ENCODE measurements around the gene CKS1B. TPM values are rescaled to one million over a fixed set of nuclear protein-coding genes. Genes with fewer than 3 reads are reported as not detected.
A peak's percentile ranks its signal among the peaks of the same experiment; 100 is the strongest.
"Not testable (repeated sequence)": the region's sequence is repeated elsewhere in the genome, so short reads cannot be mapped to it uniquely, and the experiment has no call there.

Gene CKS1B
- total RNA-seq, 2 donors from 2014 or later = 33.5 to 47.5 TPM

- not testable (repeated sequence) for H3K36me3 ChIP-seq; H3K4me3 ChIP-seq; DNase-seq (ENCODE audit: low spot score); H3K27me3 ChIP-seq (replicated peaks; ENCODE audit: insufficient read depth); H3K9me3 ChIP-seq
- Histone ChIP-seq H3K4me1 (replicated peaks) (peaks cover 11% of the 10 kb centered on the region), H3K27ac (peak overlapping the region in 1 of 2 donors; percentile 46)
- WGBS = 62% methylated on average over 13 of the region's 13 CpGs
- TF ChIP-seq CTCF (IDR thresholded peaks at IDR 0.05) = peak in 3 of 4 experiments; percentile 23 to 54 (median 41)
- TF ChIP-seq POLR2AphosphoS5 (IDR thresholded peaks at IDR 0.05) = peak; percentile 69
- intact Hi-C loops (cut with DNase I) = loop anchor here (5.0 kb wide), 1 partner anchor 33 kb away; the partner anchor contains the start of gene PYGO2
Measured at GRCh38 chr1:154995301-154995983, 21.0 kb downstream of the CKS1B start.

GRCh38 chr1:154996966-154997701, 22.7 kb downstream of the CKS1B start:
- no peak for DNase-seq (ENCODE audit: low spot score)
- H3K27ac ChIP-seq = no peak overlapping the region
- intact Hi-C loops (cut with DNase I) = loop anchor here (5.0 kb wide), 1 partner anchor 35 kb away; the partner anchor contains the start of gene PYGO2

GRCh38 chr1:154998201-154998780, 23.8 kb downstream of the CKS1B start:
- no peak for TF ChIP-seq CTCF (IDR thresholded peaks at IDR 0.05)
- TF ChIP-seq POLR2A (IDR thresholded peaks at IDR 0.05) = no peak
- TF ChIP-seq POLR2AphosphoS5 (IDR thresholded peaks at IDR 0.05) = no peak
- H3K9me3 ChIP-seq = no peaks in the 10 kb centered on the region
- H3K27me3 ChIP-seq (replicated peaks; ENCODE audit: insufficient read depth) = no peaks in the 10 kb centered on the region
- H3K27ac ChIP-seq = no peak overlapping the region
- peaks cover 11% of the 10 kb centered on the region for H3K4me1 ChIP-seq (replicated peaks)
- no peaks in the 10 kb centered on the region for H3K36me3 ChIP-seq
- no peak for DNase-seq (ENCODE audit: low spot score)
- intact Hi-C loops (cut with DNase I) = loop anchor here (5.0 kb wide), 1 partner anchor 36 kb away; the partner anchor contains the start of gene PYGO2
- H3K4me3 ChIP-seq = no peak overlapping the region
- WGBS = 68% methylated on average over 16 of the region's 16 CpGs

More at GRCh38 chr1:154996966-154997701, 22.7 kb downstream of the CKS1B start:
- H3K9me3 ChIP-seq = no peaks in the 10 kb centered on the region
- H3K27me3 ChIP-seq (replicated peaks; ENCODE audit: insufficient read depth) = no peaks in the 10 kb centered on the region
- TF ChIP-seq CTCF (IDR thresholded peaks at IDR 0.05) = no peak
- no peak for TF ChIP-seq POLR2A (IDR thresholded peaks at IDR 0.05)
- no peak for TF ChIP-seq POLR2AphosphoS5 (IDR thresholded peaks at IDR 0.05)
- peaks cover 11% of the 10 kb centered on the region for H3K4me1 ChIP-seq (replicated peaks)
- H3K36me3 ChIP-seq = no peaks in the 10 kb centered on the region
- WGBS = 84% methylated on average over 15 of the region's 15 CpGs
- H3K4me3 ChIP-seq = no peak overlapping the region

GRCh38 chr1:154998818-154999570, 24.5 kb downstream of the CKS1B start:
- no peaks in the 10 kb centered on the region for H3K36me3 ChIP-seq
- H3K4me3 ChIP-seq = peak overlapping the region; percentile 68 to 97
- H3K27ac ChIP-seq = peak overlapping the region; percentile 100
- no peaks in the 10 kb centered on the region for H3K27me3 ChIP-seq (replicated peaks; ENCODE audit: insufficient read depth)
- H3K4me1 ChIP-seq (replicated peaks) = peaks cover 11% of the 10 kb centered on the region
- intact Hi-C loops (cut with DNase I) = loop anchor here (5.0 kb wide), 1 partner anchor 37 kb away; the partner anchor contains the start of gene PYGO2
- TF ChIP-seq POLR2A (IDR thresholded peaks at IDR 0.05) = no peak
- TF ChIP-seq CTCF (IDR thresholded peaks at IDR 0.05) = peak; percentile 72 to 90 (median 84)
- TF ChIP-seq POLR2AphosphoS5 (IDR thresholded peaks at IDR 0.05) = peak; percentile 28
- DNase-seq (ENCODE audit: low spot score) = peak; percentile 44
- no peaks in the 10 kb centered on the region for H3K9me3 ChIP-seq
- 15% methylated on average over 36 of the region's 40 CpGs for WGBS
